COR-L47 (cell line): ENCODE measurements around the gene RHOG.
"Not testable (repeated sequence)": the region's sequence is repeated elsewhere in the genome, so short reads cannot be mapped to it uniquely, and the experiment has no call there.

Source experiments
- DNase-seq: peaks from one replicate; lab custom pipeline; 2025; lab: John Stamatoyannopoulos, UW

Gene RHOG

DNA sequence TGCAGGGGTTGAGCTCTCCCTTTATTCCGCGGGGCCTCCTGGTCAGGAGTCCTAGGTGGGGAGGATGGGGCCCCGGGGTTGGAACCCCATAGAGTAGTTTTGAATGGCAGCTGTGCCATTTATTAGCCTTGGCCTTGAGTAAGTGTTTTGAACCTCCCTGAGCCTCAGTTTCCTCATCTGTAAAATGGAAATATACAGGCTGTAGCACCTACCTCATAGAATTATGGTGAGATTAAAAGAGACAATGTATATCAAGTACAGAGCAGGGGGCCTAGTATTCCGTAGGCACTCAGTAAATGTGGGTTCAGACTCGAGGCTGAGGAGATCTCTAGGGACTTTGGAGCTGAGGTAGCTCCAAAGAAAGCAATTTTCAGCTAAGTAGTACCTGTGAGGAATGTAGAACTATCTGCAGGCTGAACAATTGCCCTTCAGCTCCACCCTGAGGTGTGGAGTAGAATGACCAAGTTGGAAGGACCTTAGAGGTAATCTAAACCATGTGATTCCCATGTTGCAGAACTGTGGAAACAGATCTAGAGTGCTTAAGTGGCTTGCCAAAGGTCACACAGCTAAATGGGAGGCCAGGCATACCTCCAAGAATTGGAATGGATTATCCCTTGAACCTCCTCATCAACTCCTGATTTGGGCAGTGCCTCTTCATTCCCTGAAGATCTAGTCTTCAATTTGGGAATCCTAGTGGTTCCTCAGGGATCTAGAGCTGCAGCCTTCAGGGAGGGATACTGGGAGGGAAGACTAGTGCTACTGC is 31.7 kb downstream of the RHOG start:
- DNase-seq: peak; percentile 47

GRCh38 chr11:3807909-3808860 is 32.6 kb downstream of the RHOG start, which contains the start of gene PGAP2:
TSS of gene PGAP2 (plus strand) at chr11:3808560. CDS start at chr11:3811260, 2,700 bp downstream.
- DNase-seq: peak; percentile 63

DNA sequence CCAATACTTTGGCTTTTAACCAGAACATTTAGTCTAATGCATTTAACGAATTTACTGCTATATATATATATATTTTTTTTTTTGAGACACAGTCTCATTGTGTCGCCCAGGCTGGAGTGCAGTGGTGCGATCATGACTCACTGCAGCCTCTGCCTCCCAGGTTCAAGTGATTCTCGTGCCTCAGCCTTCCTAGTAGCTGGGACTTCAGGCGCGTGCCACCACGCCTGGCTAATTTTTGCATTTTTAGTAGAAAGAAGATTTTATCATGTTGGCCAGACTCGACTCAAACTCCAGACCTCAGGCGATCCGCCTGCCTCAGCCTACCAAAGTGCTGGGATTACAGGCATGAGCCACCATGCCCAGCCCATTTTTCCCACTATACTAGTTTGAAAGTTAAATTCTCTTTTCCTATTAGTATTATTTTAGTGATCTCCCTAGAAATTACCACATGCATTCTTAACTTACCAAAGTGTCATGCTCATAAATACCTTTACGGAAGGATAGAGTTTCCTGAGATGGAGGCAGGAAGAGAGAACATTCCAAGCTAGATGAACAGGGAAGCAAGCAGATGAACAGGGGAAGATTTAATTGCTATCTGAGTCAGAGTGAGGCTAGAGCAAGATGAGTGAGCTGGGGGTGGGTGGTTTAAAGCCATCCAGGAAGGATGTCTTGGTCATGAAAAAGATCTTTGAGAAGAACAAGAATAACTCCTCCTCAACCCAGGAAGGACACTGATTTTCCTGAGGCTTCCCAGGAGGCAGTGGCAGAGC is 36.8 kb downstream of the RHOG start:
- DNase-seq: no peak

DNA sequence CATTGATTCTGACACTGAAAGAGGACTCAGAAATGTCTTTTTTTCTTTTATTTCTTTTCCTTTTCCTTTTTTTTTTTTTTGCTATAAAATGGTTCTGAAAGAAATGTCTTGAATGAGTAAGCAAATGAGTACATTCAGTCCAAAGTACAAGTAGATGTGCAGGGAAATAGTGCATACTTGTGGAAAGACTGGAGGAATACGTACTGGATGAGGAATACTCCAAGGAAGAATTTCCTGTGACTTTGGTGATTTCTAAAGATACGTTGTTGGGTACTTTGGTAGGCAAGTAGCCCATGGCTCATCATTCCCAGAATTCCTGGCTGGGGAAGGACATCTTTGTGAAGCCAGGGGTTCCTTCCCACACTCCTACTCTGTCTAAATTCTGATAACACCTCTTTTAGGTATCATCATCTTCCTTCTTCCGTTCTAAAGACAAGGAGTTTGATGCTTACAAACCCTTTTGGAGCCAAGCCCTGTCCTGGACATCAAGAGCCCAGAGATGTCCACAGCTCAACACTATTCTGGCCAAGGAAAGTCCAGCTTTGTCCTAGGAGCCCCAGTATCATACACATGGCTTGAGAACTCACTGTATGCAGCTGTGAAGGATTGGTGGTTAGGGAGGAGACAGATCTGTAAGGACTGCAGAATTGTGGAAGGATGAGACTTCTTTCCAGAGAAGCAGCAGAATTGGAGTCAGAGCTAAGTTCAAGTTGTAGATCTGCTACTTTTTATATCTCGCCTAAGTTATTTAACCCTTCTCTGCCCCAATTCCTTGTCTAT is 38.6 kb downstream of the RHOG start:
- no peak for DNase-seq

GRCh38 chr11:3799873-3800272 is 40.9 kb downstream of the RHOG start:
- no peak for DNase-seq

DNA sequence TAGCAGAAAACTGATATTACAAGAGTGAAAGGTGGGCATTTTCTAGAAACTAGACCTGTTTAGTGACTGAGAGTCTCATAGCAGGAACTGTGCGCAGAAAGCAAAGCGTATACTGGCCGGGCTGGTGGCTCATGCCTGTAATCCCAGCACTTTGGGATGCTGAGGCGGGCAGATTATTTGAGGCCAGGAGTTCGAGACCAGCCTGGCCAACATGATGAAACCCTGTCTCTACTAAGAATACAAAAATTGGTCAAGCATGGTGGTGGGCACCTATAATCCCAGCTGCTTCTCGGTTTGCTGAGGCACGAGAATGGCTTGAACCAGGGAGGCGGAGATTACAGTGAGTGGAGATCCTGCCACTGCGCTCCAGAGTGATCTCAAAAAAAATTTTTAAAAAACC is 41.6 kb downstream of the RHOG start:
- DNase-seq: no peak

GRCh38 chr11:3797329-3798090 is 43.2 kb downstream of the RHOG start, which contains the start of gene NUP98:
TSS of gene NUP98 (minus strand) at chr11:3797554. CDS start at chr11:3782117, 15,437 bp downstream.
- peak; percentile 99 for DNase-seq

- DNase-seq: peak; percentile 58
Measured at GRCh38 chr11:3796801-3797328, 43.9 kb downstream of the RHOG start.

DNA sequence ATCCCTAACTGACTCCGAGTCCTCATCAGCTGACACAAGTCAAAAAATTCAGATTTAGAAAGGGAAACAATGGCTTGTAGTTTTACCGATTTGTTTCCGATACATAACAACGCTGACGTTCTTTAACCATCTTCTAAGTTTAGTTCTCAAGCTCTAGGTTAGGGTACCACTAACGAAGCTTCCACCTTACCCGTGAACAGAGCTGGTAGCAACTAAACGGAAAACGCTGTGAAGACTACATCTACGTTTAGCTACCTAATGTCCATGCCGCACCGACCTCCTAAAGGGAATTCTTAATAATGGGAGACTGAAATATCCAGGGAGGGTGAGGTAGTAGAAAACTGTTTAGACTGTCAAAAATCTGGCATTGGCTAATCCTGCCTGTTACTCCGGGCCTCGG is 44.4 kb downstream of the RHOG start:
- no peak for DNase-seq

- no peak for DNase-seq
Measured at GRCh38 chr11:3796002-3796311, 44.8 kb downstream of the RHOG start.

GRCh38 chr11:3795131-3796001 is 45.4 kb downstream of the RHOG start:
- no peak for DNase-seq

DNA sequence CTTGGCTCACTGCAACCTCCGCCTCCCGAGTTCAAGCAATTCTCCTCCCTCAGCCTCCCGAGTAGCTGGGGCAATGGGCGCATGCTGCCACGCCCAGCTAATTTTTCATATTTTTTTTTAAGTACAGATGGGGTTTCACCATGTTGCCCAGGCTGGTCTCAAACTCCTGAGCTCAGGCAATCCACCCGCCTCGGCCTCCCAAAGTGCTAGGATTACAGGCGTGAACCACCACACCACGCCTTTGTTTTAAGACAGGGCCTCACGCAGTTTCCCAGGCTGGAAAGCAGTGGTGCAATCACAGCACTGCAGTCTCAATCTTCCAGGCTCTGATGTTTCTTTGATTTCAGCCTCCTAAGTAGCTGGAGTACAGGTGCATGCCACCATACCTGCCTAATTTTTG is 46.4 kb downstream of the RHOG start:
- not testable (repeated sequence) for DNase-seq

GRCh38 chr11:3786781-3787428 is 53.9 kb downstream of the RHOG start:
- DNase-seq: no peak

GRCh38 chr11:3783611-3784010 is 57.1 kb downstream of the RHOG start:
- no peak for DNase-seq

DNA sequence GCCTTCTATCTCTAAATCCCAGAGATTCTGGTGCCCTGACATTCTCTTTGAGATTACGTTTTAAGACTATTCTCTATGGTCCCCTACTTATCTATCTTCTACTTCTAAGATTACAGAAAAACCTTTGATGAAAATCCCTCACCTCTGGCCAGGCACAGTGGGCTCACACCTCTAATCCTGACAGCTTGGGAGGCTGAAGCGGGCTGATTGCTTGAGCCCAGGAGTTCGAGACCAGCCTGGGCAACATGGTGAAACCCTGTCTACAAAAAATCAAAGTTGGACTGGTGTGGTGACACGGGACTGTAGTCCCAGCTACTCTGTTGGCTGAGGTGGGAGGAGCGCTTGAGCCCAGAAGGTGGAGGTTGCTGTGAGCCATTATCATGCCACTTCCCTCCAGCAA is 57.8 kb downstream of the RHOG start:
- DNase-seq: no peak

- DNase-seq: no peak
Measured at GRCh38 chr11:3781423-3781822, 59.3 kb downstream of the RHOG start.
